HG02884 (cell line): ENCODE data around the gene CLPX.
"Not testable (repeated sequence)": the region's sequence is repeated elsewhere in the genome, so short reads cannot be mapped to it uniquely, and the experiment has no call there.

Experiments
- ATAC-seq: cut with Tn5 transposase; IDR thresholded peaks from one replicate; pipeline ENCODE4 v1.9.1; 2021; ENCODE audit warnings: mild to moderate bottlenecking, moderate library complexity; ENCODE audit not compliant: unreplicated experiment

The CLPX gene

DNA sequence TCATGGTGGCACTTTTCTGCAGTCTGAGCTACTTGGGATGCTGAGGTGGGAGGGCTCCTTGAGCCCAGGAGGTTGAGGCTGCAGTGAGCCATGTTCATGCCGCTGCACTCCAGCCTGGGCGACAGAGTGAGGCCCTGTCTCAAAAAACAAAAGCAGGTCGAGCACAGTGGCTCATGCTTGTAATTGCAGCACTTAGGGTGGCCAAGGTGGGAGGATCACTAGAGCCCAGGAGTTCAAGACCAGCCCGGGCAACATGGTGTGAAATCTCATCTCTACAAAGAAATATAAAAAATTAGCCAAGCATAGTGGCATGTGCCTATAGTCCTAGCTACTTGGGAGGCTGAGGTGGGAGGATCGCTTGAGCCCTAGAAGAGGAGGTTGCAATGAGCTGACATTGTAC is 80.1 kb downstream of the CLPX start:
- no peak for ATAC-seq

DNA sequence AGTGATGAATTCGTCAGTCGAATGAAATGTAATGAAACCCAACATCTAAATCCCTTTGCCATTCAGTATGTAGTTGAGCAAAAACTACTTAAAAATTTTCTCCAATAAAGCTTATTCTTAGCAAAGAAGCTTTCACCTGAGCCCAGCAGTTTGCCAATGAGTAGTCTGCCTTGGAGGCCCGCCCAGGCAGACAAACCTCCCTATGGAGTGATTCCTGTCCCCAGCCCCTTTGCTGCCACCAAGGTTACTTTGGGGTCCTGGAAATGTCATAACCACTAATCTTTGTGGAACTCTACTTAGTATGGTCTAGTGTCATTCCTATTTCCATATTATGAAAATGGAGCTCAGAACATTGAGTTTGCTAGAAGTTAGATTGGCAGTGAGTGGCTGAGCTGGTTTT is 82.2 kb downstream of the CLPX start:
- ATAC-seq, result no peak

- no peak for ATAC-seq
Measured at GRCh38 chr15:65101891-65102708, 83.0 kb downstream of the CLPX start.

- no peak for ATAC-seq
Measured at GRCh38 chr15:65101411-65101890, 83.7 kb downstream of the CLPX start.

GRCh38 chr15:65100442-65100841 is 84.7 kb downstream of the CLPX start:
- ATAC-seq, result no peak

DNA sequence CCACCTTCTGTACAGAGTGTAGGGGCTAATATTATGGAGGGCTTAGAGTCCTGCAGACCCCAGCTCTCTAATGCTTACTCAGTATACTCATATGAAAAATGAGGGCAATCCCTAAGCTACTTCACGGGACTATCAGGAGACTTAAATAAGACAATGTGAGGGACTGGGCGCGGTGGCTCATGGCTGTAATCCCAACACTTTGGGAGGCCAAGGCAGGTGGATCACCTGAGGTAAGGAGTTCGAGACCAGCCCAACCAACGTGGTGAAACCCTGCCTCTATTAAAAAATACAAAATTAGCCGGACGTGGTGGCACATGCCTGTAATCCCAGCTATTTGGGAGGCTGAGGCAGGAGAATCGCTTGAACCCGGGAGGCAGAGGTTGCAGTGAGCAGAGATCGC is 85.3 kb downstream of the CLPX start:
- not testable (repeated sequence) for ATAC-seq

DNA sequence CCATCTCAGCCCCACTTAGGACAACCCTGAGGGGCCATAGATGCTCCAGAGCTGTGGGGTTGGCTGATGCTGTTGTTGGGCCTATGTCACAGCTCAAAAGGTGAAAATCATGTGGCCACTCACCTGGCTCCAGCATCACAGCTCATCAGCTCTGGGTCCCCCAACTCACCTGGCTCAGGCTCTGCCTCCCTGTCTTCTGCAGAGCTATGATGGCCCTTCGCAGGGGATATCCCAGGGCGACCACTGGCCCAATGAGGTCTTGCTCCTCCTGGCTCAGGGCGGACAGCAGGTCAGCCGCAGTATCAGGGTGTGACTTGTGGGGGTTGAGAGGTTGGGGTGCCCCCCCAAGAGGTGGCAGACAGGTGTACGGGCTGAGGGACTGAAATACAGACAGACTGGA is 85.8 kb downstream of the CLPX start:
- ATAC-seq, result no peak
